K562 (cell line): Measurements from ENCODE around the gene CASP7. TPM values are rescaled to one million over a fixed set of nuclear protein-coding genes. Genes with fewer than 3 reads are reported as not detected.

Source experiments
- ATAC-seq: fragments of 200-7000 bp; cut with Tn5 transposase; 3 replicates; pipeline ENCODE4 v1.9.1; 2020; ENCODE audit warnings: moderate library complexity
- BruUV-seq: library from RNA; stranded (reverse); fragments of 400-500 nt; replicated peaks from 2 replicates; lab custom pipeline; 2021; lab: Mats Ljungman, UMichigan
- CTCF ChIA-PET: fragments of 300-600 bp; formaldehyde crosslinking; extraction: SDS; loops from one replicate; lab custom pipeline; 2021; ENCODE audit warnings: low intra/inter-chr PET ratio; lab: Yijun Ruan, JAX
- POLR2A ChIA-PET: fragments of 300-600, 350-650 bp; sonication (Branson Sonifier 250); formaldehyde crosslinking; extraction: SDS; loops from one replicate; lab custom pipeline; 2021; ENCODE audit warnings: antibody characterized with exemption, inconsistent platforms; lab: Yijun Ruan, JAX
- DNase-seq, 4 experiments: peaks; one replicate each; pipeline versions ENCODE4 v3.0.0 to v3.0.0-alpha.2; 2011 to 2018; ENCODE audit warnings: low spot score in 3 of 4, mixed read lengths in 3 of 4; ENCODE audit errors: extremely low read depth in 1 of 4
- FAIRE-seq: peaks from 2 replicates; lab custom pipeline; 2011; peaks lifted over from hg19 to GRCh38; lab: Jason Lieb, UNC
- H2AFZ ChIP-seq: 2 replicates; pipeline ENCODE4 v1.6.0; 2011; ENCODE audit warnings: low read depth, low read length, control low read depth, inconsistent platforms
- H3K27ac ChIP-seq: fragments of 200-600 bp; 3 replicates; pipeline ENCODE4 v1.8.0; 2011; ENCODE audit warnings: low read depth, mild to moderate bottlenecking, control low read depth, inconsistent platforms, low read length, moderate library complexity, mixed read lengths; ENCODE audit errors: extremely low read depth
- H3K27me3 ChIP-seq, 2 experiments: fragments of 300-600 bp in 1 of 2; 2 replicates in 1 of 2; 3 replicates in 1 of 2; pipeline versions ENCODE4 v1.6.0 to v1.8.0; 2011; ENCODE audit warnings: inconsistent platforms in 2 of 2, low read length in 2 of 2, mild to moderate bottlenecking in 1 of 2, mixed read lengths in 1 of 2, moderate library complexity in 1 of 2; ENCODE audit not compliant: control insufficient read depth in 2 of 2, insufficient read depth in 2 of 2
- H3K36me3 ChIP-seq: fragments of 300-600 bp; 3 replicates; pipeline ENCODE4 v1.8.0; 2011; ENCODE audit warnings: mild to moderate bottlenecking, low read length, inconsistent platforms; ENCODE audit not compliant: control insufficient read depth, insufficient read depth
- H3K4me1 ChIP-seq, 2 experiments: fragments of 200-600 bp in 1 of 2; replicated peaks in 1 of 2; 2 replicates in 1 of 2; 3 replicates in 1 of 2; pipeline versions ENCODE4 v1.5.1 to v1.8.0; 2011; ENCODE audit warnings: inconsistent platforms in 2 of 2, low read length in 2 of 2, mild to moderate bottlenecking in 1 of 2, mixed read lengths in 1 of 2, moderate library complexity in 1 of 2; ENCODE audit not compliant: control insufficient read depth in 2 of 2, insufficient read depth in 2 of 2
- H3K4me2 ChIP-seq: 2 replicates; pipeline ENCODE4 v1.6.1; 2011; ENCODE audit warnings: low read length, control low read depth, inconsistent platforms, mixed read lengths; ENCODE audit not compliant: insufficient read depth
- H3K4me3 ChIP-seq: fragments of 200-600 bp; sonication (generic), shearing (Covaris generic); 2 replicates; pipeline ENCODE4 v1.5.1; 2016; ENCODE audit warnings: control low read depth, inconsistent platforms
- H3K79me2 ChIP-seq: fragments of 200-600 bp; 3 replicates; pipeline ENCODE4 v1.8.0; 2011; ENCODE audit warnings: low read length, inconsistent platforms; ENCODE audit not compliant: control insufficient read depth, insufficient read depth
- H3K9ac ChIP-seq, 2 experiments: 2 replicates each; pipeline versions ENCODE4 v1.6.0 to v1.6.1; 2011; ENCODE audit warnings: low read depth in 2 of 2, low read length in 2 of 2, control low read depth in 1 of 2, inconsistent platforms in 1 of 2, mild to moderate bottlenecking in 1 of 2, mixed read lengths in 1 of 2; ENCODE audit not compliant: insufficient read depth in 1 of 2
- H3K9me1 ChIP-seq: one replicate; pipeline ENCODE4 v1.6.0; 2011; ENCODE audit warnings: inconsistent platforms, mild to moderate bottlenecking, low read length, moderate library complexity; ENCODE audit not compliant: control insufficient read depth, insufficient read depth
- H3K9me3 ChIP-seq: replicated peaks from 2 replicates; pipeline ENCODE4 v1.5.1; 2011; ENCODE audit warnings: low read depth, low read length, inconsistent platforms; ENCODE audit not compliant: control insufficient read depth, insufficient read depth
- H4K20me1 ChIP-seq: replicated peaks from 2 replicates; pipeline ENCODE4 v1.6.1; 2011; ENCODE audit warnings: low read length, inconsistent platforms, mixed read lengths; ENCODE audit not compliant: control insufficient read depth, insufficient read depth
- WGBS: fragments of 100-300 bp; shearing (Covaris generic); methylation state at CpG from one replicate; pipeline ENCODE4 v1.1.6; 2016; ENCODE audit warnings: low coverage, mixed read lengths; ENCODE audit not compliant: insufficient coverage; ENCODE audit errors: missing lambda C conversion rate; 5-methylcytosine and 5-hydroxymethylcytosine counted together
- in situ Hi-C: fragments of 300-500 bp; cut with MboI; formaldehyde crosslinking; loops from 4 replicates; pipeline ENCODE4 v1.15.0; 2018; ENCODE audit warnings: inconsistent platforms, mixed read lengths
- intact Hi-C: fragments of 100-400 bp; cut with micrococcal nuclease; formaldehyde crosslinking; loops from 2 replicates; pipeline ENCODE4 v1.14.2; 2022
- polyA plus RNA-seq, 8 experiments: library from polyadenylated mRNA; depleted of rRNA in 4 of 8; stranded (reverse) in 5 of 8; unstranded in 3 of 8; fragments of >200 nt; fragmentation: Nextera tagmentation in 2 of 8; fragmentation: Illumina TruSeq in 1 of 8; extraction: Ambion mirVana in 2 of 8; extraction: Trizol in 1 of 8; gene quantifications; 2 replicates each; pipeline versions ENCODE4 v1.2.1 to v1.2.3, GENCODE V29; 2011 to 2014; ENCODE audit warnings: inconsistent platforms in 1 of 8, missing spikeins in 1 of 8
- total RNA-seq, 7 experiments: library from RNA; depleted of rRNA in 6 of 7; stranded (reverse); fragments of >200 nt in 6 of 7; fragmentation: Illumina TruSeq in 2 of 7; extraction: Trizol in 2 of 7; gene quantifications; 2 replicates each; pipeline versions ENCODE4 v1.2.1 to v1.2.3, GENCODE V29; 2011 to 2021; ENCODE audit warnings: low replicate concordance in 1 of 7
- TF ChIP-seq, protein P1 (sequence below): fragments of 250-450 bp; sonication (Bioruptor Pico); IDR thresholded peaks from 2 replicates; pipeline ENCODE4 v1.6.1; 2021; ENCODE audit warnings: mild to moderate bottlenecking
- TF ChIP-seq, protein P2 (sequence below): fragments of 450-650 bp; IDR thresholded peaks from 2 replicates; pipeline ENCODE4 v1.6.1; 2016; ENCODE audit warnings: mild to moderate bottlenecking, moderate library complexity

The CASP7 gene
- total and polyA plus RNA-seq, 9 of the 15 experiments (the other 6 are each of a cell fraction or from before 2014, with no cell fraction given): 2.2 to 23.3 (median 9.0) TPM

- no peaks in the 10 kb centered on the region for H3K79me2 ChIP-seq
- ATAC-seq (no peak), FAIRE-seq (no peak), DNase-seq (no peak)
- H3K4me3 ChIP-seq: no peak overlapping the region
- BruUV-seq: no TSS peak
- WGBS: 0% methylated on average over 2 of the region's 3 CpGs
- H3K27ac ChIP-seq: no peak overlapping the region
- POLR2A ChIA-PET: interaction anchor here (0.7 kb wide), 1 partner anchor 14 kb away, joined by 3 read pairs; no protein-coding TSS in a partner anchor
- no peak overlapping the region for H3K4me2 ChIP-seq
- H3K9me3 ChIP-seq: no peaks in the 10 kb centered on the region
- H4K20me1 ChIP-seq: no peaks in the 10 kb centered on the region
- no peak overlapping the region for H3K9ac ChIP-seq
- in situ Hi-C loops: no loop called here
- CTCF ChIA-PET: no interaction called here
- no peaks in the 10 kb centered on the region for H3K36me3 ChIP-seq
- H3K9me1 ChIP-seq: no peaks in the 10 kb centered on the region
- intact Hi-C loops: no loop called here
- H3K4me1 ChIP-seq: no peaks in the 10 kb centered on the region
- H3K27me3 ChIP-seq: peaks cover 2 to 15% of the 10 kb centered on the region in 2 experiments; a peak in 2 of 5 replicates
- H2AFZ ChIP-seq: no peak overlapping the region
- TF ChIP-seq, protein P1, sequence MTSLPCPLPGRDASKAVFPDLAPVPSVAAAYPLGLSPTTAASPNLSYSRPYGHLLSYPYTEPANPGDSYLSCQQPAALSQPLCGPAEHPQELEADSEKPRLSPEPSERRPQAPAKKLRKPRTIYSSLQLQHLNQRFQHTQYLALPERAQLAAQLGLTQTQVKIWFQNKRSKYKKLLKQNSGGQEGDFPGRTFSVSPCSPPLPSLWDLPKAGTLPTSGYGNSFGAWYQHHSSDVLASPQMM (CRISPR knock-in tag): no peak
- TF ChIP-seq, protein P2, sequence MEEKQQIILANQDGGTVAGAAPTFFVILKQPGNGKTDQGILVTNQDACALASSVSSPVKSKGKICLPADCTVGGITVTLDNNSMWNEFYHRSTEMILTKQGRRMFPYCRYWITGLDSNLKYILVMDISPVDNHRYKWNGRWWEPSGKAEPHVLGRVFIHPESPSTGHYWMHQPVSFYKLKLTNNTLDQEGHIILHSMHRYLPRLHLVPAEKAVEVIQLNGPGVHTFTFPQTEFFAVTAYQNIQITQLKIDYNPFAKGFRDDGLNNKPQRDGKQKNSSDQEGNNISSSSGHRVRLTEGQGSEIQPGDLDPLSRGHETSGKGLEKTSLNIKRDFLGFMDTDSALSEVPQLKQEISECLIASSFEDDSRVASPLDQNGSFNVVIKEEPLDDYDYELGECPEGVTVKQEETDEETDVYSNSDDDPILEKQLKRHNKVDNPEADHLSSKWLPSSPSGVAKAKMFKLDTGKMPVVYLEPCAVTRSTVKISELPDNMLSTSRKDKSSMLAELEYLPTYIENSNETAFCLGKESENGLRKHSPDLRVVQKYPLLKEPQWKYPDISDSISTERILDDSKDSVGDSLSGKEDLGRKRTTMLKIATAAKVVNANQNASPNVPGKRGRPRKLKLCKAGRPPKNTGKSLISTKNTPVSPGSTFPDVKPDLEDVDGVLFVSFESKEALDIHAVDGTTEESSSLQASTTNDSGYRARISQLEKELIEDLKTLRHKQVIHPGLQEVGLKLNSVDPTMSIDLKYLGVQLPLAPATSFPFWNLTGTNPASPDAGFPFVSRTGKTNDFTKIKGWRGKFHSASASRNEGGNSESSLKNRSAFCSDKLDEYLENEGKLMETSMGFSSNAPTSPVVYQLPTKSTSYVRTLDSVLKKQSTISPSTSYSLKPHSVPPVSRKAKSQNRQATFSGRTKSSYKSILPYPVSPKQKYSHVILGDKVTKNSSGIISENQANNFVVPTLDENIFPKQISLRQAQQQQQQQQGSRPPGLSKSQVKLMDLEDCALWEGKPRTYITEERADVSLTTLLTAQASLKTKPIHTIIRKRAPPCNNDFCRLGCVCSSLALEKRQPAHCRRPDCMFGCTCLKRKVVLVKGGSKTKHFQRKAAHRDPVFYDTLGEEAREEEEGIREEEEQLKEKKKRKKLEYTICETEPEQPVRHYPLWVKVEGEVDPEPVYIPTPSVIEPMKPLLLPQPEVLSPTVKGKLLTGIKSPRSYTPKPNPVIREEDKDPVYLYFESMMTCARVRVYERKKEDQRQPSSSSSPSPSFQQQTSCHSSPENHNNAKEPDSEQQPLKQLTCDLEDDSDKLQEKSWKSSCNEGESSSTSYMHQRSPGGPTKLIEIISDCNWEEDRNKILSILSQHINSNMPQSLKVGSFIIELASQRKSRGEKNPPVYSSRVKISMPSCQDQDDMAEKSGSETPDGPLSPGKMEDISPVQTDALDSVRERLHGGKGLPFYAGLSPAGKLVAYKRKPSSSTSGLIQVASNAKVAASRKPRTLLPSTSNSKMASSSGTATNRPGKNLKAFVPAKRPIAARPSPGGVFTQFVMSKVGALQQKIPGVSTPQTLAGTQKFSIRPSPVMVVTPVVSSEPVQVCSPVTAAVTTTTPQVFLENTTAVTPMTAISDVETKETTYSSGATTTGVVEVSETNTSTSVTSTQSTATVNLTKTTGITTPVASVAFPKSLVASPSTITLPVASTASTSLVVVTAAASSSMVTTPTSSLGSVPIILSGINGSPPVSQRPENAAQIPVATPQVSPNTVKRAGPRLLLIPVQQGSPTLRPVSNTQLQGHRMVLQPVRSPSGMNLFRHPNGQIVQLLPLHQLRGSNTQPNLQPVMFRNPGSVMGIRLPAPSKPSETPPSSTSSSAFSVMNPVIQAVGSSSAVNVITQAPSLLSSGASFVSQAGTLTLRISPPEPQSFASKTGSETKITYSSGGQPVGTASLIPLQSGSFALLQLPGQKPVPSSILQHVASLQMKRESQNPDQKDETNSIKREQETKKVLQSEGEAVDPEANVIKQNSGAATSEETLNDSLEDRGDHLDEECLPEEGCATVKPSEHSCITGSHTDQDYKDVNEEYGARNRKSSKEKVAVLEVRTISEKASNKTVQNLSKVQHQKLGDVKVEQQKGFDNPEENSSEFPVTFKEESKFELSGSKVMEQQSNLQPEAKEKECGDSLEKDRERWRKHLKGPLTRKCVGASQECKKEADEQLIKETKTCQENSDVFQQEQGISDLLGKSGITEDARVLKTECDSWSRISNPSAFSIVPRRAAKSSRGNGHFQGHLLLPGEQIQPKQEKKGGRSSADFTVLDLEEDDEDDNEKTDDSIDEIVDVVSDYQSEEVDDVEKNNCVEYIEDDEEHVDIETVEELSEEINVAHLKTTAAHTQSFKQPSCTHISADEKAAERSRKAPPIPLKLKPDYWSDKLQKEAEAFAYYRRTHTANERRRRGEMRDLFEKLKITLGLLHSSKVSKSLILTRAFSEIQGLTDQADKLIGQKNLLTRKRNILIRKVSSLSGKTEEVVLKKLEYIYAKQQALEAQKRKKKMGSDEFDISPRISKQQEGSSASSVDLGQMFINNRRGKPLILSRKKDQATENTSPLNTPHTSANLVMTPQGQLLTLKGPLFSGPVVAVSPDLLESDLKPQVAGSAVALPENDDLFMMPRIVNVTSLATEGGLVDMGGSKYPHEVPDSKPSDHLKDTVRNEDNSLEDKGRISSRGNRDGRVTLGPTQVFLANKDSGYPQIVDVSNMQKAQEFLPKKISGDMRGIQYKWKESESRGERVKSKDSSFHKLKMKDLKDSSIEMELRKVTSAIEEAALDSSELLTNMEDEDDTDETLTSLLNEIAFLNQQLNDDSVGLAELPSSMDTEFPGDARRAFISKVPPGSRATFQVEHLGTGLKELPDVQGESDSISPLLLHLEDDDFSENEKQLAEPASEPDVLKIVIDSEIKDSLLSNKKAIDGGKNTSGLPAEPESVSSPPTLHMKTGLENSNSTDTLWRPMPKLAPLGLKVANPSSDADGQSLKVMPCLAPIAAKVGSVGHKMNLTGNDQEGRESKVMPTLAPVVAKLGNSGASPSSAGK: no peak
Observed at GRCh38 chr10:113754125-113754524, 74.4 kb downstream of the CASP7 start.
